Fibroblast of lung (primary cell): ENCODE results near the gene PACRG. TPM values are rescaled to one million over a fixed set of nuclear protein-coding genes. Genes with fewer than 3 reads are reported as not detected.

Source experiments
- DNase-seq, 2 donors: peaks; one replicate each; pipeline versions ENCODE4 v3.0.0 to v3.0.0-alpha.2; 2010; ENCODE audit warnings: low read depth in 2 of 2
- H2AFZ ChIP-seq: 2 replicates; pipeline ENCODE4 v1.5.1; 2012; ENCODE audit warnings: low read length, control low read depth, inconsistent platforms
- H3K27ac ChIP-seq: 2 replicates; pipeline ENCODE4 v1.5.1; 2011; ENCODE audit warnings: low read length, control low read depth; ENCODE audit not compliant: insufficient read depth
- H3K27me3 ChIP-seq: 2 replicates; pipeline ENCODE4 v1.5.1; 2011; ENCODE audit warnings: mild to moderate bottlenecking, low read length; ENCODE audit not compliant: control insufficient read depth, insufficient read depth
- H3K36me3 ChIP-seq: 2 replicates; pipeline ENCODE4 v1.5.1; 2011; ENCODE audit warnings: low read length; ENCODE audit not compliant: control insufficient read depth, insufficient read depth
- H3K4me1 ChIP-seq: 2 replicates; pipeline ENCODE4 v1.5.1; 2011; ENCODE audit warnings: low read length; ENCODE audit not compliant: control insufficient read depth, insufficient read depth; ENCODE audit errors: extremely low read depth
- H3K4me2 ChIP-seq: 2 replicates; pipeline ENCODE4 v1.5.1; 2011; ENCODE audit warnings: low read length, control low read depth; ENCODE audit not compliant: insufficient read depth; ENCODE audit errors: extremely low read depth
- H3K4me3 ChIP-seq, 4 experiments: fragments of 200-600 bp in 1 of 4; sonication (generic) in 1 of 4; replicated peaks in 1 of 4; 2 replicates each; pipeline ENCODE4 v1.5.1; 2011 to 2016; ENCODE audit warnings: low read length in 4 of 4, low read depth in 3 of 4, mild to moderate bottlenecking in 3 of 4, control low read depth in 2 of 4, inconsistent platforms in 1 of 4, mixed read lengths in 1 of 4; ENCODE audit not compliant: insufficient read depth in 1 of 4; ENCODE audit errors: control extremely low read depth in 1 of 4
- H3K79me2 ChIP-seq: 2 replicates; pipeline ENCODE4 v1.5.1; 2012; ENCODE audit warnings: mild to moderate bottlenecking, low read length, inconsistent platforms; ENCODE audit not compliant: control insufficient read depth, insufficient read depth
- H3K9ac ChIP-seq: 2 replicates; pipeline ENCODE4 v1.5.1; 2011; ENCODE audit warnings: mild to moderate bottlenecking, low read length, control low read depth; ENCODE audit not compliant: insufficient read depth
- H3K9me3 ChIP-seq: 2 replicates; pipeline ENCODE4 v1.5.1; 2012; ENCODE audit warnings: low read depth, low read length; ENCODE audit not compliant: control insufficient read depth, insufficient read depth
- H4K20me1 ChIP-seq: 2 replicates; pipeline ENCODE4 v1.5.1; 2011; ENCODE audit warnings: low read length; ENCODE audit not compliant: control insufficient read depth, insufficient read depth; ENCODE audit errors: extremely low read depth
- EZH2 ChIP-seq: IDR thresholded peaks from 2 replicates; pipeline ENCODE4 v1.5.1; 2012; ENCODE audit warnings: low read length, control low read depth, mild to moderate bottlenecking; ENCODE audit errors: missing control alignments
- polyA plus RNA-seq, 2 donors: library from polyadenylated mRNA; depleted of rRNA in 1 of 2; stranded (reverse) in 1 of 2; unstranded in 1 of 2; fragments of >200 nt; gene quantifications; 2 replicates each; pipeline ENCODE4 v1.2.1, GENCODE V29; 2011 to 2012; ENCODE audit warnings: missing spikeins in 1 of 2
- total RNA-seq: library from RNA; depleted of rRNA; stranded (reverse); fragments of >200 nt; gene quantifications from 2 replicates; pipeline ENCODE4 v1.2.1, GENCODE V29; 2014
- TF ChIP-seq, protein P1 (sequence below), 2 donors: IDR thresholded peaks in 1 of 2; conservative IDR thresholded peaks in 1 of 2; 1 replicate in 1 of 2; 2 replicates in 1 of 2; pipeline ENCODE4 v1.5.1; 2011 to 2012; ENCODE audit warnings: low read length in 2 of 2, control low read depth in 1 of 2, inconsistent platforms in 1 of 2, low read depth in 1 of 2, mild to moderate bottlenecking in 1 of 2

The PACRG gene
- total and polyA plus RNA-seq, 2 donors (not counting 1 experiment from before 2014, with no cell fraction given): 0.30 to 0.66 TPM

DNA sequence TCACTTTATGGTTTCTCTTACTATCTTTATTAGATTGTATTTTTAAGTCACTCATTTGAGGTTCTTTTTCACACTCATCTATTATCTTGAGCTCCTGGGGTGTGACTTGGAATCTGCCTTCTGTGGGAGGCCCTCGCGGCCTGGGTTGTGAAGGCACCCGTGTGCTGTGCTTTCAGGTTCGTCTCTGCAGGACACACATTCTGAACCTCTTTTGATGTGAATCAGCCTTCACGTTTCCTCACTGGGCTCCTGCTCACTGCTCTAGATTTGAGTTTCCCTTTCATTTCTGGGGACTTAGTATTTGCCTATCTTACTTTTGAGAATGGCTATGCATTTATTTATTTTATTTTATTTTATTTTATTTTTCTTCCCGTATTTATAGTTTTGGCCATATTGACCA is 97.8 kb downstream of the PACRG start:
- Histone ChIP-seq H3K27ac (no peak overlapping the region), H3K79me2 (no peaks in the 10 kb centered on the region), H3K4me3 (no peak overlapping the region), H4K20me1 (no peaks in the 10 kb centered on the region), H3K36me3 (no peaks in the 10 kb centered on the region), H3K4me1 (no peaks in the 10 kb centered on the region), H3K27me3 (no peaks in the 10 kb centered on the region), H3K4me2 (no peak overlapping the region), H2AFZ (no peak overlapping the region), H3K9ac (no peak overlapping the region), H3K9me3 (no peaks in the 10 kb centered on the region)
- TF ChIP-seq EZH2: no peak
- TF ChIP-seq, protein P1, sequence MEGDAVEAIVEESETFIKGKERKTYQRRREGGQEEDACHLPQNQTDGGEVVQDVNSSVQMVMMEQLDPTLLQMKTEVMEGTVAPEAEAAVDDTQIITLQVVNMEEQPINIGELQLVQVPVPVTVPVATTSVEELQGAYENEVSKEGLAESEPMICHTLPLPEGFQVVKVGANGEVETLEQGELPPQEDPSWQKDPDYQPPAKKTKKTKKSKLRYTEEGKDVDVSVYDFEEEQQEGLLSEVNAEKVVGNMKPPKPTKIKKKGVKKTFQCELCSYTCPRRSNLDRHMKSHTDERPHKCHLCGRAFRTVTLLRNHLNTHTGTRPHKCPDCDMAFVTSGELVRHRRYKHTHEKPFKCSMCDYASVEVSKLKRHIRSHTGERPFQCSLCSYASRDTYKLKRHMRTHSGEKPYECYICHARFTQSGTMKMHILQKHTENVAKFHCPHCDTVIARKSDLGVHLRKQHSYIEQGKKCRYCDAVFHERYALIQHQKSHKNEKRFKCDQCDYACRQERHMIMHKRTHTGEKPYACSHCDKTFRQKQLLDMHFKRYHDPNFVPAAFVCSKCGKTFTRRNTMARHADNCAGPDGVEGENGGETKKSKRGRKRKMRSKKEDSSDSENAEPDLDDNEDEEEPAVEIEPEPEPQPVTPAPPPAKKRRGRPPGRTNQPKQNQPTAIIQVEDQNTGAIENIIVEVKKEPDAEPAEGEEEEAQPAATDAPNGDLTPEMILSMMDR (conservative IDR thresholded peaks at IDR 0.05 in 1 of 2, IDR thresholded peaks at IDR 0.05 in 1 of 2; ENCODE audit: low read depth in 1 of 2, low read length in 2 of 2): no peak
- DNase-seq: no peak

DNA sequence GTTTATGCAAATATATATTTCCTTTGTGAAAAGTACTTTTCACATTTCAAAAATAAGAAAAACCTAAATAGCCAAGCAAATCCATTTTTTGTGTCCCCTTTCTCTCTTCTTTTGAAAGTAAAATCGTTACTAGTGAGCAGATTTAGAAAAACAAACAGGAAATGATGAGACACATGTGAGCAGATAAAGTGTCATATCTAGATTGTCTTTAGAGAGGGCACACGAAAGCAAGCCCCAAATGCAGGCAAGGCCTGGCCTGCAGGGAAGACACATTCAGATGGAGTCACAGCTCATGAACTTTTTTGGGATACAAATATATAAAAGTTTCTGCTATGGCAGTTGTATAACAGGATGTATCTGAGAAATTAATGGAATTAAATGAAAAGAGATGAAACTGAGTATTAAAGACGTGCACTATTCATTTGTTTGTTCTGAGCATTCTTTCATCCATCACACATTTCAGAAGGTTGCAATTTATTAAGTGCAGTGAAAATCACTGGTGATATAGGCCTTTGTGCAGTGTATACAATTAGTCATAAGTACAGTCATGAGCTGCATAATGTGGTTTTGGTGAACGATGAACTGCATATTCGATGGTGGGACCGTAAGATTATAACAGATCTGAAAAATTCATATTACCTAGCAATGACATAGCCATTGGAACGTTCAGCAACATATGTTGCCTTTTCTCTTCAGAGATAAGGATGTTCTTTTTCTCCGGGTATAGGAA is 101.4 kb downstream of the PACRG start:
- Histone ChIP-seq H3K9ac (no peak overlapping the region), H3K4me2 (no peak overlapping the region), H3K36me3 (no peaks in the 10 kb centered on the region), H3K27ac (no peak overlapping the region), H3K79me2 (no peaks in the 10 kb centered on the region), H2AFZ (no peak overlapping the region), H4K20me1 (no peaks in the 10 kb centered on the region), H3K4me3 (no peak overlapping the region), H3K27me3 (no peaks in the 10 kb centered on the region), H3K4me1 (no peaks in the 10 kb centered on the region), H3K9me3 (no peaks in the 10 kb centered on the region)
- TF ChIP-seq, protein P1 (conservative IDR thresholded peaks at IDR 0.05 in 1 of 2, IDR thresholded peaks at IDR 0.05 in 1 of 2; ENCODE audit: low read depth in 1 of 2, low read length in 2 of 2): no peak
- TF ChIP-seq EZH2: no peak
- peak; percentile 40 to 55 for DNase-seq

DNA sequence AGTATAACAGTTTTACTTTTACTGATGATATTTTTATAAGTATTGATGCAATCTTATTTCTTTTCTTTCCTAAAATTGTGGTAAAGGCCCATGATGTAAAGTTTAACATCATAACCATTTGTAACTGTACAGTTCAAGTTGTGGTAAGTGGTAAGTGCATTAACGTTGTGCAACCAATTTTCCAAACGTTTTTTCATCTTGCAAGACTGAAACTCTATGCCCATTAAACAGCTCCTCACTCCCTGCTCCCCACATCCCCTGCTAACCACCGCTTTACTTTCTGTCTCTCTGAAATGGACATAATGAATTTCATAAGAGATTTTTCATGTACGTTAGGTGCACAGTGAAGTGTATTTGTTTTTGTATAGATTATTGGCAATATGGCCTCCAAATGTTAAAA is 106.0 kb downstream of the PACRG start:
- H3K36me3 ChIP-seq: no peaks in the 10 kb centered on the region
- H3K27ac ChIP-seq: no peak overlapping the region
- no peaks in the 10 kb centered on the region for H4K20me1 ChIP-seq
- TF ChIP-seq EZH2: no peak
- TF ChIP-seq, protein P1 (conservative IDR thresholded peaks at IDR 0.05 in 1 of 2, IDR thresholded peaks at IDR 0.05 in 1 of 2; ENCODE audit: low read depth in 1 of 2, low read length in 2 of 2): no peak
- no peak overlapping the region for H3K4me3 ChIP-seq
- no peak for DNase-seq
- no peaks in the 10 kb centered on the region for H3K4me1 ChIP-seq
- no peaks in the 10 kb centered on the region for H3K27me3 ChIP-seq
- no peaks in the 10 kb centered on the region for H3K9me3 ChIP-seq
- no peak overlapping the region for H3K4me2 ChIP-seq
- no peak overlapping the region for H2AFZ ChIP-seq
- H3K9ac ChIP-seq: no peak overlapping the region
- no peaks in the 10 kb centered on the region for H3K79me2 ChIP-seq
